Thymus (tissue), 11 donors: ENCODE results near the gene VCX3A. TPM values are rescaled to one million over a fixed set of nuclear protein-coding genes. Genes with fewer than 3 reads are reported as not detected.

ENCODE experiments used
- DNase-seq, 9 donors: peaks; one replicate each; pipeline ENCODE4 v3.0.0-alpha.2; 2013; ENCODE audit warnings: low spot score in 9 of 9, low read depth in 6 of 9, missing footprints in 1 of 9
- H3K27ac ChIP-seq, 2 donors: one replicate each; pipeline ENCODE4 v1.5.1; 2013; ENCODE audit warnings: control low read depth in 1 of 2, low read depth in 1 of 2, low read length in 1 of 2, mild to moderate bottlenecking in 1 of 2, moderate library complexity in 1 of 2
- H3K27me3 ChIP-seq, 2 donors: one replicate each; pipeline ENCODE4 v1.5.1; 2013; ENCODE audit warnings: low read length in 1 of 2; ENCODE audit not compliant: control insufficient read depth in 2 of 2, insufficient read depth in 1 of 2
- H3K36me3 ChIP-seq, 2 donors: one replicate each; pipeline ENCODE4 v1.5.1; 2013; ENCODE audit warnings: low read length in 1 of 2, mild to moderate bottlenecking in 1 of 2, moderate library complexity in 1 of 2; ENCODE audit not compliant: control insufficient read depth in 2 of 2, insufficient read depth in 2 of 2
- H3K4me1 ChIP-seq, 2 donors: one replicate each; pipeline ENCODE4 v1.5.1; 2013; ENCODE audit warnings: low read length in 2 of 2; ENCODE audit not compliant: control insufficient read depth in 2 of 2, insufficient read depth in 2 of 2
- H3K4me3 ChIP-seq, 2 donors: one replicate each; pipeline ENCODE4 v1.5.1; 2013; ENCODE audit warnings: low read length in 2 of 2, control low read depth in 1 of 2, mild to moderate bottlenecking in 1 of 2
- H3K9me3 ChIP-seq, 2 donors: one replicate each; pipeline ENCODE4 v1.5.1; 2013; ENCODE audit warnings: low read length in 1 of 2, mild to moderate bottlenecking in 1 of 2; ENCODE audit not compliant: control insufficient read depth in 2 of 2, insufficient read depth in 1 of 2
- WGBS: extraction: QIAGEN DNeasy Blood & Tissue Kit; methylation state at CpG from one replicate; pipeline ENCODE4 v1.1.7; 2013; 5-methylcytosine and 5-hydroxymethylcytosine counted together
- polyA plus RNA-seq: library from polyadenylated mRNA; stranded (reverse); fragments of 200-250 nt; gene quantifications from one replicate; pipeline ENCODE4 v1.2.3, GENCODE V29; 2013
- total RNA-seq: library from RNA; stranded (reverse); fragments of 120-200 nt; gene quantifications from one replicate; pipeline ENCODE4 v1.2.4, GENCODE V29; 2013
- donor health status: healthy.

The VCX3A gene
- total and polyA plus RNA-seq, 2 donors = 0.16 TPM; not detected in 1

- H3K36me3 ChIP-seq = no peaks in the 10 kb centered on the region
- WGBS = 94% methylated on average over 4 of the region's 4 CpGs
- H3K4me1 ChIP-seq = no peaks in the 10 kb centered on the region
- H3K9me3 ChIP-seq = no peaks in the 10 kb centered on the region
- DNase-seq = no peak
- H3K27ac ChIP-seq = no peak overlapping the region
- no peak overlapping the region for H3K4me3 ChIP-seq
- H3K27me3 ChIP-seq = no peaks in the 10 kb centered on the region
These were observed 28.5 kb downstream of the VCX3A start for GRCh38 chrX:6506444-6506843.

DNA sequence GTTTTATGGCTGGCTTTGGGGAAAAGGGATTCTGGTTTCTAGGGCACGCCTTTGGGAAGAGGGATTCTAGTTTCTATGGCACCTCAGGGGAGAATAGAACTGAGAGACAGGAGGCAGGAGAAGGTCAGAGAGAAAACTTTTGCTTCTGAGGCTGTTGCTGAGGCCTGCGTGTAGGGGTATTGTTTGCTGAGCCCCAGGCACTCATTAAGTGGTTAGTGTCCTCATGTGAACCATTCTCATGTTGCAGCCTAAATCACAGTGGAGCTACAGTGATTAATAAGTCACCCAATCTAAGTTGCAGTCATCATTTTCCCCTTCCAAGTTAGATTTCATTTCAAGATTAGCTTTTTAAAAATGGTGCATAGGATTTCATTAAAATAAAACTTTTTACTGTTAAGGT is 29.0 kb downstream of the VCX3A start:
- no peaks in the 10 kb centered on the region for H3K36me3 ChIP-seq
- no peak overlapping the region for H3K4me3 ChIP-seq
- H3K27ac ChIP-seq = no peak overlapping the region
- 57% methylated on average over 2 of the region's 2 CpGs for WGBS
- H3K27me3 ChIP-seq = no peaks in the 10 kb centered on the region
- no peaks in the 10 kb centered on the region for H3K4me1 ChIP-seq
- H3K9me3 ChIP-seq = no peaks in the 10 kb centered on the region
- no peak for DNase-seq

DNA sequence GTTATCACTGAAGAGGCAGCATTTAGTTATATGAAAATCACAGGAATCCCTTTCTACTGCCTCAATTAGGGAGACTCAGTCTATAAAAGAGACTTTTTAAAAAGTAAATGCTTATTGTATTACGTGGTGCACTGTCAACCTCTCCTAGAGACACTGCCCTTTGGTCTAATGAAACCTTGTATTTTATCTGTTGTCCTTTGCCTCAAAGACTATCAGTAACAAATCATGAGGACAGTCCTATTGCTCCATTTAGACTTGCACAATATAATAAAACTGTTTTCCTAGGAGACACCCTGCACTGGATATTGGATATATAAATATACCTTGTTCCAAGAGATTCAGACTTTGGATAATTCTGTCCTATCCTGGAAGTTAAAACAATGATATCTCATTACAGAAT is 34.2 kb downstream of the VCX3A start:
- H3K4me3 ChIP-seq = no peak overlapping the region
- H3K9me3 ChIP-seq = no peaks in the 10 kb centered on the region
- no peaks in the 10 kb centered on the region for H3K27me3 ChIP-seq
- H3K36me3 ChIP-seq = no peaks in the 10 kb centered on the region
- 84% methylated on average over 1 of the region's 1 CpG for WGBS
- no peak for DNase-seq
- H3K27ac ChIP-seq = no peak overlapping the region
- no peaks in the 10 kb centered on the region for H3K4me1 ChIP-seq

DNA sequence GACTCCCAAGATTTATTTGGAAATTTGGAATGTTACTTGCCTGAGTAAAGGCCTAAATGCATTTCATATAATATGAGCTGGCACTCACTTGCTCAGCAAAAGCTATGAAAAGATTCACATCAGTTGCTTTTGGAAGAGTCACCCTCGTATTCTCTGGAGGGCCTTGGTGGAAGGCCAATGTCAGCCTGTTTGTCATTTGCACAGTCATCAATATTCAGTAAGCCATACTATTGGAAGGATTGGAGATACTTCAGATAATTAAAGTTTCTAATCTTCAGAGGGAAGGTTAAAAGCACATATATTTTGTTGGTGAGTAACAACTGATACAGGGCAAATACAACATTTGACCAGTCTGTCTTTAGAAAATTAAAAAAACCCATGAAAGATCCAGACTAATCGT is 36.6 kb downstream of the VCX3A start:
- H3K9me3 ChIP-seq = no peaks in the 10 kb centered on the region
- no peak overlapping the region for H3K27ac ChIP-seq
- DNase-seq = no peak
- WGBS = 89% methylated on average over 2 of the region's 2 CpGs
- H3K27me3 ChIP-seq = no peaks in the 10 kb centered on the region
- H3K4me1 ChIP-seq = no peaks in the 10 kb centered on the region
- H3K36me3 ChIP-seq = no peaks in the 10 kb centered on the region
- no peak overlapping the region for H3K4me3 ChIP-seq
